Heart left ventricle (tissue), 13 donors: ENCODE results near the gene DYNC1I2.

Source experiments
- POLR2A ChIP-seq, 2 donors: fragments of 450-650 bp; IDR thresholded peaks; one replicate each; pipeline ENCODE4 v1.6.1; 2017; ENCODE audit warnings: antibody characterized with exemption in 2 of 2, mild to moderate bottlenecking in 2 of 2, moderate library complexity in 2 of 2
- TF ChIP-seq, protein P1 (sequence below), 12 donors: fragments of 200-600 bp; sonication (generic) in 4 of 12; IDR thresholded peaks; one replicate each; pipeline versions ENCODE4 v1.5.0 to v1.8.0; 2018 to 2022; ENCODE audit warnings: antibody characterized with exemption in 12 of 12, mild to moderate bottlenecking in 5 of 12
- donor health status: ischemic (EF 13 %, LVEDD 7.1; RV severe dilation, severe dysfunction).
- donor health status: DM: no; HTN: yes; CAD: no.
- donor health status: DM: no; HTN: no; CAD: no.
- donor health status: ischemic (EF 25% LVEDD 6.9; RV normal size, moderate dysfunction).
- donor health status: ischemic (EF 25% LVEDD 5.7; RV mildly dilated, moderate dysfunction).
- donor health status: ischemic (EF 35%, LVEDD 5.7; RV mildly dilated, moderate dysfunction).
- donor health status: nonischemic (EF 11% LVEDD 7.7; RV severe dilation, severe dysfunction).
- donor health status: DM: yes; HTN: yes; CAD: no.
- donor health status: PGD.
- donor health status: ischemic (EF 29% LVEDD 5.4; RV normal size, mild dysfunction).
- donor health status: nonischemic (EF 23%, LVEDD 6.1; RV moderate dilation, normal function).

DNA sequence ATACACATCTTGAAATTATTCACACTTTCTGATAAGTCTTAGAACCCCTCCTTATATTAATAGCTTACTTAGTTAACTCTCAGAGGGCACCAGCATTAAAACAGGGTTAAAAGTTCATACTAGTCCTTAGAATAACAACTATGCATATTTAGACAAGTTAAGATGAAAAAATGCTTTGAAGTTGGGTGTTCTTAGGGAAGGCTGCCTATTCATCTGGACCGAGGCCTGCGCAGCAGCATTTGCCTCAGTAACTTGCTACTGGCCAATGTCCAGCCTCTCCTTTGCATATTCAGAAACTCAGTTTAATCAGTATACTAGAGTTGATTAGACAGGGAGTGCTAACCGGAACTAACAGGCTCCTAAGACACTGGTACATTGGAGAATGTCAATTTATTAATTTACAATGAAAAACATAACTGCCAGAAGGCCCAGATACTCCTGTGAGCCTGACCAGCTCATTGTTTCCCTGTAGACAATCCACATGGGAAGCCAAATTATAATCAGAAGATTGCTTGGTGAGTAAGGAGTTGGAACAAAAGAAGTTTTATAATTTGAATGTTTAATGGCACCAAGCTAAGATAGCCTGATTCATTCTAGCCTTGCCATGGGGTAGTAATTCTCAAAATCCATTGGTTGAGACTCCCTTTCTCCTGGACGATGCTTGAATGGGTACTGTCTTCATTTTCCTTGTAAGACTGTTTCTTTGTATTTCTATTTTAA, 48.9 kb downstream of the DYNC1I2 start:
- TF ChIP-seq, protein P1, sequence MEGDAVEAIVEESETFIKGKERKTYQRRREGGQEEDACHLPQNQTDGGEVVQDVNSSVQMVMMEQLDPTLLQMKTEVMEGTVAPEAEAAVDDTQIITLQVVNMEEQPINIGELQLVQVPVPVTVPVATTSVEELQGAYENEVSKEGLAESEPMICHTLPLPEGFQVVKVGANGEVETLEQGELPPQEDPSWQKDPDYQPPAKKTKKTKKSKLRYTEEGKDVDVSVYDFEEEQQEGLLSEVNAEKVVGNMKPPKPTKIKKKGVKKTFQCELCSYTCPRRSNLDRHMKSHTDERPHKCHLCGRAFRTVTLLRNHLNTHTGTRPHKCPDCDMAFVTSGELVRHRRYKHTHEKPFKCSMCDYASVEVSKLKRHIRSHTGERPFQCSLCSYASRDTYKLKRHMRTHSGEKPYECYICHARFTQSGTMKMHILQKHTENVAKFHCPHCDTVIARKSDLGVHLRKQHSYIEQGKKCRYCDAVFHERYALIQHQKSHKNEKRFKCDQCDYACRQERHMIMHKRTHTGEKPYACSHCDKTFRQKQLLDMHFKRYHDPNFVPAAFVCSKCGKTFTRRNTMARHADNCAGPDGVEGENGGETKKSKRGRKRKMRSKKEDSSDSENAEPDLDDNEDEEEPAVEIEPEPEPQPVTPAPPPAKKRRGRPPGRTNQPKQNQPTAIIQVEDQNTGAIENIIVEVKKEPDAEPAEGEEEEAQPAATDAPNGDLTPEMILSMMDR (IDR thresholded peaks at IDR 0.05), result no peak
- no peak for TF ChIP-seq POLR2A (IDR thresholded peaks at IDR 0.05)
